ENCODE data around the gene SRGAP3.

GRCh38 chr3:9270704-9271103 lies 21.3 kb upstream of the SRGAP3 start:
- no peak for TF ChIP-seq BACH1 (IDR thresholded peaks at IDR 0.05; ENCODE audit: borderline replicate concordance)
- no peak for TF ChIP-seq CTCF (IDR thresholded peaks at IDR 0.05 in 2 of 3, conservative IDR thresholded peaks at IDR 0.05 in 1 of 3; ENCODE audit: control insufficient read depth in 2 of 3, extremely low read depth in 1 of 3, insufficient read depth in 1 of 3, low read depth in 3 of 3, low read length in 3 of 3)
- no peak for TF ChIP-seq NFYA (IDR thresholded peaks at IDR 0.05; ENCODE audit: borderline replicate concordance, low read depth, low read length)
- no peak for TF ChIP-seq TCF7 (IDR thresholded peaks at IDR 0.05; ENCODE audit: borderline replicate concordance)
- TF ChIP-seq EP300 (IDR thresholded peaks at IDR 0.05; ENCODE audit: borderline replicate concordance in 1 of 2, control insufficient read depth in 1 of 2, low read depth in 2 of 2, low read length in 2 of 2), result no peak
- no peak for TF ChIP-seq ZNF24 (IDR thresholded peaks at IDR 0.05)
- no peak for TF ChIP-seq RB1 (IDR thresholded peaks at IDR 0.05; ENCODE audit: borderline replicate concordance)
- TF ChIP-seq NR2C1 (IDR thresholded peaks at IDR 0.05), result no peak
- no peak for TF ChIP-seq SP1 (IDR thresholded peaks at IDR 0.05; ENCODE audit: low read depth, low read length)
